Stomach (tissue), 9 donors: ENCODE measurements around the gene SIGLEC1. TPM values are rescaled to one million over a fixed set of nuclear protein-coding genes. Genes with fewer than 3 reads are reported as not detected.

Experiments used
- DNase-seq, 2 donors: peaks; one replicate each; pipeline versions ENCODE4 v3.0.0 to v3.0.0-alpha.2; 2013 to 2019
- H3K27ac ChIP-seq, 5 donors: fragments of 200-600 bp in 4 of 5; sonication (generic) in 4 of 5; one replicate each; pipeline ENCODE4 v1.5.1; 2013 to 2019; ENCODE audit warnings: mild to moderate bottlenecking in 1 of 5, moderate library complexity in 1 of 5
- H3K27me3 ChIP-seq, 3 donors: fragments of 200-600 bp; sonication (generic); one replicate each; pipeline ENCODE4 v1.5.1; 2017 to 2019; ENCODE audit warnings: mixed run types in 1 of 3
- H3K36me3 ChIP-seq, 4 donors: fragments of 200-600 bp; sonication (generic); 1 replicate in 3 of 4; 2 replicates in 1 of 4; pipeline ENCODE4 v1.5.1; 2016 to 2019
- H3K4me1 ChIP-seq, 4 donors: fragments of 200-600 bp; sonication (generic); one replicate each; pipeline ENCODE4 v1.5.1; 2016 to 2019
- H3K4me3 ChIP-seq, 4 donors: fragments of 200-600 bp; sonication (generic) in 3 of 4; one replicate each; pipeline ENCODE4 v1.5.1; 2016 to 2019; ENCODE audit warnings: mild to moderate bottlenecking in 1 of 4
- H3K9me3 ChIP-seq, 4 donors: fragments of 200-600 bp; sonication (generic); one replicate each; pipeline ENCODE4 v1.5.1; 2016 to 2019
- CTCF ChIP-seq, 7 experiments: fragments of 450-650 bp in 4 of 7; fragments of 200-600 bp in 3 of 7; sonication (generic) in 3 of 7; IDR thresholded peaks; one replicate each; pipeline ENCODE4 v1.5.1; 2016 to 2019; ENCODE audit warnings: antibody characterized with exemption in 7 of 7, control low read depth in 2 of 7, mild to moderate bottlenecking in 1 of 7
- EP300 ChIP-seq: sonication (generic); formaldehyde crosslinking; IDR thresholded peaks from one replicate; pipeline ENCODE4 v1.6.1; 2017; ENCODE audit warnings: antibody characterized with exemption
- POLR2A ChIP-seq, 4 donors: fragments of 450-650 bp; IDR thresholded peaks; one replicate each; pipeline ENCODE4 v1.6.1; 2016; ENCODE audit warnings: antibody characterized with exemption in 4 of 4, control low read depth in 2 of 4, mild to moderate bottlenecking in 1 of 4, moderate library complexity in 1 of 4
- POLR2AphosphoS5 ChIP-seq, 3 donors: sonication (generic); formaldehyde crosslinking; IDR thresholded peaks; one replicate each; pipeline ENCODE4 v1.6.1; 2016; ENCODE audit warnings: antibody characterized with exemption in 3 of 3
- WGBS, 5 donors: extraction: QIAGEN DNeasy Blood & Tissue Kit in 3 of 5; methylation state at CpG; one replicate each; pipeline versions ENCODE4 v1.1.5 to v1.1.7; 2013 to 2018; 5-methylcytosine and 5-hydroxymethylcytosine counted together
- intact Hi-C: fragments of 100-400 bp; cut with DNase I; formaldehyde crosslinking; loops from one replicate; pipeline ENCODE4 v1.15.1; 2023; ENCODE audit warnings: low total_unique reads
- polyA plus RNA-seq, 3 donors: library from polyadenylated mRNA; stranded (reverse); fragments of 200-250 nt; gene quantifications; one replicate each; pipeline ENCODE4 v1.2.3, GENCODE V29; 2013
- total RNA-seq, 5 donors: library from RNA; depleted of rRNA; stranded (reverse); fragments of >200 nt; gene quantifications; one replicate each; pipeline versions ENCODE4 v1.1.0 to v1.2.3, GENCODE V29; 2014 to 2016
- donor health status: healthy with polysubstance abuse.
- donor health status: Bipolar disorder and iron deficiency.
- donor health status: healthy.

SIGLEC1 gene
- total and polyA plus RNA-seq, 8 donors, result 1.4 to 22.2 (median 1.8) TPM

- no peak overlapping the region for H3K27ac ChIP-seq
- peaks cover 18 to 34% (median 32%) of the 10 kb centered on the region in 4 donors for H3K4me1 ChIP-seq
- no peak overlapping the region for H3K4me3 ChIP-seq
- intact Hi-C loops, result loop anchor here (10.0 kb wide), 2 partner anchors 91 to 421 kb away; partner anchors contain the start of gene ADISSP
- no peak for DNase-seq
- WGBS, 5 donors, result 41 to 54% (median 52%) methylated on average over 41 to 90 of the region's 90 CpGs
- TF ChIP-seq EP300 (no peak), POLR2AphosphoS5 (IDR thresholded peaks at IDR 0.05) (no peak), CTCF (IDR thresholded peaks at IDR 0.05) (no peak), POLR2A (IDR thresholded peaks at IDR 0.05) (no peak)
- H3K9me3 ChIP-seq, result no peaks in the 10 kb centered on the region
- H3K36me3 ChIP-seq, result peaks cover 0 to 62% (median 24%) of the 10 kb centered on the region in 4 donors
- H3K27me3 ChIP-seq, result peaks cover 0 to 70% (median 42%) of the 10 kb centered on the region in 3 donors
Measured at GRCh38 chr20:3673221-3674070, 39.0 kb downstream of the SIGLEC1 start.

- WGBS, 5 donors, result 11 to 46% (median 21%) methylated on average over 36 to 58 of the region's 58 CpGs
- Histone ChIP-seq H3K4me3 (peak overlapping the region in 3 of 4 donors; percentile 5 to 26 (median 20)), H3K36me3 (peaks cover 0 to 62% (median 24%) of the 10 kb centered on the region in 4 donors), H3K4me1 (peaks cover 10 to 27% (median 24%) of the 10 kb centered on the region in 4 donors), H3K9me3 (no peaks in the 10 kb centered on the region), H3K27ac (no peak overlapping the region), H3K27me3 (peaks cover 0 to 70% (median 42%) of the 10 kb centered on the region in 3 donors)
- TF ChIP-seq CTCF (IDR thresholded peaks at IDR 0.05) (no peak), POLR2A (IDR thresholded peaks at IDR 0.05) (no peak), EP300 (no peak), POLR2AphosphoS5 (IDR thresholded peaks at IDR 0.05) (no peak)
- intact Hi-C loops, result loop anchor here (10.0 kb wide), 2 partner anchors 92 to 422 kb away; partner anchors contain the start of gene ADISSP
- DNase-seq, result peak in 1 of 2 donors; percentile 32
Measured at GRCh38 chr20:3672547-3673171, 39.7 kb downstream of the SIGLEC1 start.

GRCh38 chr20:3671986-3672546, 40.3 kb downstream of the SIGLEC1 start:
- H3K27me3 ChIP-seq, result peaks cover 0 to 70% (median 42%) of the 10 kb centered on the region in 3 donors
- no peaks in the 10 kb centered on the region for H3K9me3 ChIP-seq
- H3K4me1 ChIP-seq, result peaks cover 4 to 21% (median 19%) of the 10 kb centered on the region in 4 donors
- DNase-seq, result no peak
- H3K27ac ChIP-seq, result no peak overlapping the region
- intact Hi-C loops, result loop anchor here (10.0 kb wide), 2 partner anchors 93 to 423 kb away; partner anchors contain the start of gene ADISSP
- peak overlapping the region in 1 of 4 donors; percentile 26 for H3K4me3 ChIP-seq
- 39 to 63% (median 43%) methylated on average over 17 to 23 of the region's 23 CpGs for WGBS, 5 donors
- peaks cover 0 to 62% (median 24%) of the 10 kb centered on the region in 4 donors for H3K36me3 ChIP-seq
- no peak for TF ChIP-seq CTCF (IDR thresholded peaks at IDR 0.05)

GRCh38 chr20:3670945-3671344, 41.5 kb downstream of the SIGLEC1 start:
- H3K36me3 ChIP-seq, result peaks cover 0 to 60% (median 24%) of the 10 kb centered on the region in 4 donors
- no peak for DNase-seq
- intact Hi-C loops, result loop anchor here (10.0 kb wide), 2 partner anchors 94 to 424 kb away; partner anchors contain the start of gene ADISSP
- TF ChIP-seq EP300 (no peak), POLR2AphosphoS5 (IDR thresholded peaks at IDR 0.05) (no peak), CTCF (IDR thresholded peaks at IDR 0.05) (no peak), POLR2A (IDR thresholded peaks at IDR 0.05) (no peak)
- H3K4me1 ChIP-seq, result peaks cover 0 to 21% (median 13%) of the 10 kb centered on the region in 4 donors
- H3K9me3 ChIP-seq, result no peaks in the 10 kb centered on the region
- H3K4me3 ChIP-seq, result no peak overlapping the region
- peaks cover 0 to 65% (median 39%) of the 10 kb centered on the region in 3 donors for H3K27me3 ChIP-seq
- WGBS, 5 donors, result 83 to 93% (median 84%) methylated on average over 8 to 10 of the region's 10 CpGs
- no peak overlapping the region for H3K27ac ChIP-seq
